Activated CD4-positive, alpha-beta T cell treated with anti-CD3 and anti-CD28 coated beads, Interleukin-2, amount 50 U/mL, for 48 hours (primary cell): ENCODE results near the gene TEKT3.
A peak's percentile ranks its signal among the peaks of the same experiment; 100 is the strongest.

ENCODE experiments used
- DNase-seq, 2 experiments: peaks; one replicate each; pipeline ENCODE4 v3.0.0-alpha.2; 2020

TEKT3 gene

GRCh38 chr17:15263206-15263579 is 78.2 kb downstream of the TEKT3 start:
- DNase-seq: no peak

DNA sequence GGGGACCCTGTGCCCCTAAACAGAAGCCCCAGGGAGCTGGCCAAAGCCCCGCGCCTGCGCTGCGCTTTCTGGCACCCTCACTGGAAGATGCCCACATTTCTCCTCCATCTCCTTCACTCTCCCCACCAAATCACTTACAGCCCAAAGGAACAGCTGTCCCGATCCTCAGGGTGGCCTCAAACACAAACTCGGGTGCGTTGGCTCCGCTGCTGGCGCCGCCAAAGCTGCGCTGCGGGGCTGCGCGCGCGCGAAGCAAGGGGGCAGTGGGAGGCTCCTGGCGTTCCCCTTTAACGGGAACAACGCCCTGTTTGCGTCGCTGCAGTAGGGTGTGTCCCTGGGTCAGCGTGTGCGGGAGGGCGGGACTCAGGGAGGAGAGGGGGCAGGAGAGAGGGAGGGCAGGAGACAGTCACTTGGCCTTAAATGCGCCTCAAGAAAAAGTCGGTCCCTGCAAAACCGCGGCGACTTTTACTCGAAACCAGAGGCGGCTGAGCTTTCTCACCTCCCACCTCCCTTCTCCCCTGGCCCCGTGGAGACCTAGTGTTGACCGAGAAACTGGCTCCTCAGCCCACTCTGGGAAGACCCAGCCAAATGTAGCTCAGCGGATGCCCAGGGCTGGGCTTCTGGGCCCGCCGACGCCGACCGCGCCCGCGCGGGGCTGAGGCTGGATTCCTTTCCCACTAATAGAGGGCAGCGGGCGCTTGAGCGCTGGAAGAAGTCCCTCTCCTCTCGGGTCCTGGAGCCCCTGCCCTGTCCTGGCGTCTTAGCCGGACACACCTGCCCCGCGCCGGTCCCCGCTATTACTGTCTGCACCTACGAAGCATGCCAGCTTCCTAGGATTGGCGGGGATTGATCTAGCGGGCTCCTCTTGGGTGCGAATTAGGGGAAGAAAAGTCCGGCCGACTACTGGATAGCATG is 78.8 kb downstream of the TEKT3 start:
- peak in 1 of 2 experiments; percentile 18 for DNase-seq

DNA sequence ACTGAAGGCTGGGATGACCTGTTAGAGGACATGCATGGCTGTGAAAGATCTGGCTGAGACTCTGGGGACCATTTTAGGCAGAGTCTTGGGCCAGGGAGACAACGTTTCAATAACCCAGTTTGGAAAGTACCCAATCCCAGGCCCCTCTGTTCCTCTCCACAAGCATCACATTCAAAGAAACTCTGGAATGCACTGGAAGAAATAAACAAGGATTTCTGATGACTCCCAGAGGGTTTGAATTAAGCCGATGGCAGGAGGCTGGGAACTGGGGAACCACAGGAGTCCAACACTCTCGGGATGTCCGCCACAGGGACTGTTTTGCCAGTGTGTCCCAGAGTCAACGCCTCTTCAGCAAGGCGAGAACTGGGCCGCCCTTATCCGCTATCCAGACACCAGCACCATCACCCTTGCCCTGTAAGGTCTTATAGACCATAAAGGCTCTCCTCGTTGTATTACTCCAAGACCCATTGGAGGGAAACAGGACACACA is 79.6 kb downstream of the TEKT3 start:
- no peak for DNase-seq

DNA sequence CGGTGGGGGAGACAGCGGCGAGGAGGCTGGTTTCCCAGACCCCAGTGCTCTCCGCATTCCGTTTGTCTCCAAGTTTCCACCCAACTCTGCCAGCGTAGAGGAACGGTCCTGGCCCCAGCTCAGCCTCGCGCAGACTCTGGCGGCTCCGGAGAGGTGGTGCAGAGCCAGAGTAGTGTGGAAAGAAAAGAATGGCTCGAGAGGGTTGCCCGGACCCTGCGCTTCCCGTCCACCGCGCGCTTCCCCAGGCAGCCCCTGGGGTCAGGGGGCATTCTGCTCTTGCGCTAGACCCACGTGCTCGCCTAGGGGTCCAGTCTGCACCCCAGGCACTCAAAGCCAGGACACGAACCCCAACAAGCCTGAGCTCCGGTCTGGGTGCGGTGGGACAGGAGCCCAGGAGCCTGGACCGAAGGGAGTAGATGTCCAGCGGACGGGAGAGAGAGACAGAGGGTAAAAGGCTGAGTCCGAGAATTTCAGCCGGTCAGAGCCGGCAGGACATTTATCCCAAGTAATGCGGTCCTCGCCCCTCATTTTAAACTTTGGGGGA is 80.1 kb downstream of the TEKT3 start:
- peak in 1 of 2 experiments; percentile 17 for DNase-seq

DNA sequence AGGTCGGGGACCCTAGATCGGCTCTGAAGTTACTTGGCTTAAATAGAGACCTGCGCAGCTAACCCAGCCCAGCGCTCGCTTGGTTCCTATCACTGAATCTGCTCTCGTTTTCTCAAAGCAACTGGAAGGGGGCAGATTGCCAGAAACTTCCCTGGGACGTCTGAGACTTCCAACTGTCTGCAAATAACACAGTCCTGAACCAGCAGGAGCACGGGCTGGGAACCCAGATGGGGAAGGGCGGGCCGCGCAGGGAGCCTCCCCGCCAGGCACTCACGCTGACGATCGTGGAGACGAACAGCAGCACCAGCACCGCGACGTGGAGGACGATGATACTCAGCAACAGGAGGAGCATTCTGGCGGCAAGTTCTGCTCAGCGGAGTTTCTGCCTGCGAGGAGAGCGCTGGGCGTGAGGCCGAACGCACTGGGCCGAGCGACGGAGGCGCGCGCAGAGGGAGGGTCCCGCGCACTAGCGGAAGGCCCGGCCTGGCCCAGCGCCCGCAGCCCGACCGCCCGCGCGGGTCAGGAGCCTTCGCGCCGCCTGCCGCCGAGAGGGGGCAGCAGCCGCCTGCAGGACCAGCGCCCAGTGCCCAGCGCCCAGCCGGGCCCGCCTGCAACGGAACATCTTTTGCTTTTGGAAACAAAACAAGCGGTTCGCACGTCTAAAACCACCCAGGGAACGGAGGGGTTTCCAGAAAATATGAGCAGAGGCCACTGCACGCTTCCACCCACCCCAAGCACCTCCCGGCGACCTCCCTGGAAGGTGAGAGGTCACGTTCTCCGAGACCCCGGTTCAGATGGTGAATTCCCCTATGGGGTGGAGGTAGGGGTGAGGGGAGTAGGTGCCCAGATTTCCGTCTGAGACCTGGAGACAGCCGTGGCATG is 80.8 kb downstream of the TEKT3 start:
- DNase-seq: peak; percentile 65 to 71

DNA sequence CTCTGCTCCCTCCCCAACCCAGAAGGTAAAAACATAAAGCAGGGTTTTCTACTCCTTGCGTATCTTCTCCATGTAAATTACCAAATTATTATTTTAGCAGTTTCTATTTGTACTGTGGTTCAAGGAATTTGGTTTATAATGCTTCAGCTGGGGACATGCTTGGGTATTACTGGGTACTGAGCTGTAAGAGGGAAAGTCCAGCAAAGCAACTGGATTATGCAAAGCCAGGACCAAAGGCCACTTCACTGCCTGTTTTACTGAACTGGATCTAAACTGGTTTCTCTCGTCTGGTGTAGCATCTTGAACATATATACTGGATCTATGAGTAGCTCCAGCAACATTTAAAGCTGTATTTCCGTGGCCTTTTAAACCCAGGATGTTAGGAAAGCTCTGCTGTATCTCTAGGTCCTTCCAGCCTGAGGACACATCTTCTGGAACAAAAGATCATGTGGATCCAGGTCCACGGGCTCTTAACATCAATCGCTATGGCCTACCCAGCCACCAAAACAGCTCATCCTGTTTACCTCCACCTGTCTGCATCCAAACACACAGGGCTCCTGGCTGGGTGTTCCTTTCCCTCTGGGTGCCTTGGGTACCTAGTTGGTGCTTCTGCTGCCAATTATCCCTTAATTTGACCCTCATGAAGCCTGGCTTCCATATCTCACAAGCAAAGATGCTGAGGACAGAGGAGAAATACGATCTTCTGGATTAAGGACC is 83.4 kb downstream of the TEKT3 start:
- DNase-seq: no peak

- peak; percentile 68 to 77 for DNase-seq
These were observed 84.1 kb downstream of the TEKT3 start for GRCh38 chr17:15257258-15257788.

DNA sequence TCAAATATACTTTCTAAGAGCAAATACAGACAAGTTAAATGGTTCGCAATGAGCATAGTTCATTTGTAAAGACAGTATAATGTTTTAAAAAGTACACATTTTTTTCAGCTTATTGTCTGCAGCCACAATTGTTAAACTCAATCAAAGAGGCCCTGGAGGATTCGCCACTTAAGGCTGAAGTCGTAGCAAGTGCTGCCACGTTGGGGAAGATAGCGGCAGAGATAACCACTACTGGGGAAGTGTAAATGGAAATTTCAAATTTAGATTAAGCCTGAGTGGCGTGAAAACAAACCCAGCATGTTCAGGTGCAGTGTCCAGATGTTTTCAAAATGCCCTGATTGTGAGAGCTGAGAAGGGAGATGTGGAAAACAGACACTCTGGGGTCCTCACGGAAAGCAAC is 84.7 kb downstream of the TEKT3 start:
- no peak for DNase-seq

DNA sequence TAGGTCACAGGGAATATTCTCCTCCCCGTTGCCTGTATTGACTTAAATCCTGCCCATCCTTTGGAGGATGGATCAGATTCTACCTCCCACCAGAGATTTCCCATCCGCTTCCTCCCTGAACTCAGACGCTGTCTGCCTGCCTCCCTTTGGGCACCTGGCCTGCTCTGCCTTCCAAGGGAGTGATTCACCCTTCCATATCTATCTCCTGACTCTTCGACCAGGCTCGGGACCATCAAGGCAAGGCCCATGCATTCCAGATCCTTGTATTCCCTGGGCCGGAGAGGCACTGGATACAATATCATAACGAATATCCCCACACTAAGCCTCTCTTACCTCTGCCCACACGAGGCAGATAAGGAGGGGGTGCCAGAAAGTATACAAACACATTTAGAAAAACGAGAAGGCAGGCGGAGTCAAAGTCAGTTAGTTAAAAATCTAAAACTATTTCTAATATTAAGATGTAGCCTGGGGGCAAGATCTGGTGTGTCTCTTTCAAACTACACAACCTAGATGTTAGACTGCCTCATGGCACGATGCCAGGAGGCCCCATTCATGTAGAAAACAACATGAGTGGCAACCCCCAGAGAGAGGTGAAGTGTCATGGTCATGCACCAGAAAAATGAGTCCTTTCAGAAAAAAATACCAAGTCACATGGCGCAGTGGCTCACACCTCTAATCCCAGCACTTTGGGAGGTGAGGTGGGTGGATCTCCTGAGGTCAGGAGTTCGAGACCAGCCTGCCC is 85.5 kb downstream of the TEKT3 start:
- no peak for DNase-seq
